Glomerular visceral epithelial cell (primary cell): Measurements from ENCODE around the gene DNAH17.

Source experiments
- DNase-seq: peaks from one replicate; pipeline ENCODE4 v3.0.0-alpha.2; 2016; ENCODE audit errors: extremely low spot score

The DNAH17 gene

DNA sequence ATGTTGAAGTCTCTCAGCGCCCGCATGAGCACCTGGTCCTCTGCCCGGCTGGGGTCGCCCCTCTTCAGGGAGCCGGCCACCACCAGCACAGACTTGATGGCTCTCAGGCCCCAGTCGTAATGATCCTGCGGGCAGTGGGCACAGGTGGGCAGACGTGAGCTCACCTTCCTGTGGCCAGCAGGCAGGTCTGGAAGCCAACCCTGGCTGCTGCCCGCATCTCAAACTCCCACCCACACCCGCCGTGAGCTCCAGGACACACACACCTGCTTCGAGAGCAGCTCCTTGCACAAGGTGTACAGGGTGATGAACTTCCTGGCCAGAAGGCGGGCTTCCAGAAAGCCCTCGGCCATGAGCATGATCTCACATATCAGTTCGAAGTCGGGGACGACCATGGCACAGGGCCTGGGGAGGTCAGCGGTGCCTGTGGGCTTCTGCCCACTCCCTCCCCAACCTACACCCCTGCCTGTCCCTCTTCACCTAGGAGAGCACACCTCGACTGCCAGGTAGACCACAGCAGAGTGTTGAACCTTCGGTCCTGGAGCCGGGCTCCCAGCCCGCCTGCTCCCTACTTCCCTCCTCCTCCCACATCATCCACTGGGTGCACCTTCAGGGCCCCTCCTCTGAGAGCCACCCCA, 82.4 kb downstream of the DNAH17 start:
- no peak for DNase-seq

DNA sequence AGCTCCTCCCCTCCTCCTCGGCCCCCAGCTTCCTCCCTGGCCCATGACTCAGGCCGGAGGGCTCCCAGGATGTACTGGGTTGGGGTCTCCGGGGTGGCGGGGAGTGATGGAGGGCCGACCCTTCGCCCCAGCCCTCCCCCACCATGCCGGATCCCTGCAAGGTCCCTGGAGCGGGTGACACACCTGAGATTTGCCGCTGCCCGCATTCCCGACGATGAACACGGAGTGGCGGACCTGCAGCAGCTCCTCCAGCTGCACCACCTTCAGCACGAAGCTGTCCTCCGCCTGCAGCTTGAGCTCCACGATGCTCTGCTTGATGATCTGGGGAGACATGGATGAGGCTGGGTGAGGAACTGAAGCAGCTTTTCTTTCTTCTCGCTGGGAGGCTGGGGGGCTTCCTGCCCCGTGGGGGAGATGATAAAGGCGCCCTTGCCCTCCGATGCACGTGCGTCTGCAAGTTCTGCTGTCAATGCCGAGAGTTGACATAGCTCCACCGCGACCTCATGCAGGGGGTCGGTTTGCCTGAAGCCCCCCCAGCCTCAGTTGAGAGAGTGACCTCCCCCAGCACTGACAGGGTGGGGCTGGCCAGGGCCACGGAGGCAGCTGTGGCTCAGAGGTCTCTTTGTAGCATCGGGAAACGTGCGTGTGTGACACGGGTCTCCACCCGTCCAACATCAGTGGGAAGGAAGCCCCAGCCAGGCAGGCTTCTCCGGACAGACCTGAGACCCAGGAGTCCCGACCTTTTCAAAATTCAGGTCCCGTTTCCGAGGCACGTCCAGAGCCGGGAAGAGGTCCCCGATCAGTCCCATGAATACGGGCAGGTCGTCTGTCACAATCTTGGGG, 83.1 kb downstream of the DNAH17 start:
- no peak for DNase-seq

- no peak for DNase-seq
Observed at GRCh38 chr17:78493450-78493849, 83.7 kb downstream of the DNAH17 start.

GRCh38 chr17:78492116-78492799, 84.9 kb downstream of the DNAH17 start:
- no peak for DNase-seq

GRCh38 chr17:78491236-78492115, 85.7 kb downstream of the DNAH17 start:
- DNase-seq: no peak

DNA sequence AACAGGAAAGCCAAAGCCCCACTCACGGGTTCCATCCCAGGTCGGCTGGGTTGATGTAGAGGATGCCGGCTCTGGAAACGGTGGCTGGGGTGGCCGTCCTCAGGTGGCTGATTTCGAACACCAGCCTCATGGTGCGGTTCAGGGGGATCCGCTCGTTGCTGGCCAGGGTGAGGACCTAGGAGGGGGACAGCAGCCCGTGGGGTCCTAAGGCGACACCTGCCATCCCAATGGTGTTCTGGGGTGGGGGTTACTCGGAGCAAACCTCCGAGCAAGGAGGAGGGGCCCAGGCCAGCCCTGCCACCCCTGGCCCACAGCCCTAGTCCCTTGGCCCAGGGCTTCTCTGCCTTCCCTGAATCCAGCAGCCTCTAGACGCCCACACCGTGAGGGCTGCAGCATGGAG, 86.5 kb downstream of the DNAH17 start:
- DNase-seq: no peak

DNA sequence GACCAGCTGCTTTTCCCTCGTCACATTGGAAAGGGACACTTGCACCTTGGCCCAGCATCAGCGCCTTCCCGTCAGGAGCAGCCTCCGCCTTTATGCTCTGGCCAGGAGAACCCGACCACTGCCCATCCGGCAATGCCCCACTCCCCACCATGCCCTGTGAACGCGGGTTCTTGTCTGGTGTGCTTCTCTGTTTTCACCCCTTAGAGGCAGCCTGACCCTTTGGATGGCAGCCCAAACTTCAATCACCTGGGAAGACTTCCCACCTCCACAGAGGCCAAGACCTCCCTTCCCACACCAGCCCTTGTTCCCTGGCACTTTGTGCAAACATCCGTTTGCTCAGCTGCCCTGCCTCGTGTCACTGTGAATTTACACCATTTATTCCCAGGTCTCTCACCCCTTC, 87.0 kb downstream of the DNAH17 start:
- no peak for DNase-seq

DNA sequence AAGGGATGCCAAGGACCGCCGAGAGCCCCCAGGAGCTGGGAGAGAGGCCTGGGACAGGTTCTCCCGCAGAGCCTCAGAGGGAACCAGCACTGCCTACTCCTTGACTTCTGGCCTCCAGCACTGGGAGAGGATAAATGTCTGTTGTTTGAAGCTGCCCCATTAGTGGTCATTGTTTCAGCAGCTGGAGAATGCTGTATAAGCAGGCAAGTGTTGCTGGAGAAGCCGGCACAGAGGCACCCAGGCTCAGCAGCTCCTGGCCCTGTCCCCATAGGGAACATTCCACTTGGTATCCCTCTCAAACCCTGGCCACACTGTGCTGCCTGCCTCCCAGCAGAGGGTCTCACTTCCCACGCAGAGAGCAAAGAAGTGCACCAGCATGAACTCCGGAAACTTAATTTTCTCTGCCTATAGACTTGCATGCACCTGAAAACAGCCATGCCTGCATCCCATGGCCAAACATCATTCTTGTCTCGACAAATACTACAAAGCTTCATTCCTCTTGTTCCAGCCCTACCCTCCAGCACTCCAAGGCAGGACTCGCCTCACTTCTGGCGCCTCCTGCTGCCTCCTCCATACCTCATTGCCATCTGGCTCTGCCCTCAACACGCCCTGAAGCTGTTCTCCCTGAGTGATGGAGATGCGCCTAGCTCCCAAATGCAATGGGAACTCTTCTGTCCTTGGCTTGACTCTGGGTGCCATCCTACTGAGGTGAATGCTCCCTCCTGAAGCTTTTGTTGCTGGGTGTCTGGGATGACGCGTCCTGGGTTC, 88.1 kb downstream of the DNAH17 start:
- DNase-seq: no peak

GRCh38 chr17:78488156-78488555, 89.0 kb downstream of the DNAH17 start:
- no peak for DNase-seq

GRCh38 chr17:78486946-78487680, 90.1 kb downstream of the DNAH17 start:
- DNase-seq: no peak

DNA sequence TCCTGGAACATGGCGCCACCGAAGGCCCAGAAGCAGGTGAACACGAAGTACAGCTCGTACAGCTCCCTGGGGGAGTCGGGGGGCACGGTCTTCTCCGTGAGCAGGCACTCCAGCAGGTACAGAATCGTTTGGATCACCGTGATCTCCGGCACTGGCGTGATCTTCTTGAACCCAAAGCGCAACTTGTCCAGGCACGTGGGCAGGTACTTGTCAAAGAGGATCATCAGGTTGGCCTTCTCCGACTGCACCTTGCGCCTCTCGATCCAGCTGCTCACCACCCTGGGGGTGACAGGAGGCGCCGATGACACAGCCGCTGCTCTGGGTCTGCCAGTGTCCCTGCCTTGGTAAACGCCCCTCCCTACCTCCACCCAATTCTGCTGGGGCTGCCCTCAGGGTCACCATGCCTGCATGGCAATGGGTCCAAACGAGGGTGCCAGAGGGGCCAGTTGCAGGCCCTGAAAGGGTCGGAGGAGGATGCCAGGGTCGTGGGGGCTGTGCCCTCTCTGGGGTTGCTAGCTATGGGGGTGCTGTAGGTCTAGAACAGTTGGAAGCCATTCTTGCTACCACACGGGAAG, 90.9 kb downstream of the DNAH17 start:
- DNase-seq: no peak

GRCh38 chr17:78485290-78486168, 91.7 kb downstream of the DNAH17 start:
- no peak for DNase-seq

DNA sequence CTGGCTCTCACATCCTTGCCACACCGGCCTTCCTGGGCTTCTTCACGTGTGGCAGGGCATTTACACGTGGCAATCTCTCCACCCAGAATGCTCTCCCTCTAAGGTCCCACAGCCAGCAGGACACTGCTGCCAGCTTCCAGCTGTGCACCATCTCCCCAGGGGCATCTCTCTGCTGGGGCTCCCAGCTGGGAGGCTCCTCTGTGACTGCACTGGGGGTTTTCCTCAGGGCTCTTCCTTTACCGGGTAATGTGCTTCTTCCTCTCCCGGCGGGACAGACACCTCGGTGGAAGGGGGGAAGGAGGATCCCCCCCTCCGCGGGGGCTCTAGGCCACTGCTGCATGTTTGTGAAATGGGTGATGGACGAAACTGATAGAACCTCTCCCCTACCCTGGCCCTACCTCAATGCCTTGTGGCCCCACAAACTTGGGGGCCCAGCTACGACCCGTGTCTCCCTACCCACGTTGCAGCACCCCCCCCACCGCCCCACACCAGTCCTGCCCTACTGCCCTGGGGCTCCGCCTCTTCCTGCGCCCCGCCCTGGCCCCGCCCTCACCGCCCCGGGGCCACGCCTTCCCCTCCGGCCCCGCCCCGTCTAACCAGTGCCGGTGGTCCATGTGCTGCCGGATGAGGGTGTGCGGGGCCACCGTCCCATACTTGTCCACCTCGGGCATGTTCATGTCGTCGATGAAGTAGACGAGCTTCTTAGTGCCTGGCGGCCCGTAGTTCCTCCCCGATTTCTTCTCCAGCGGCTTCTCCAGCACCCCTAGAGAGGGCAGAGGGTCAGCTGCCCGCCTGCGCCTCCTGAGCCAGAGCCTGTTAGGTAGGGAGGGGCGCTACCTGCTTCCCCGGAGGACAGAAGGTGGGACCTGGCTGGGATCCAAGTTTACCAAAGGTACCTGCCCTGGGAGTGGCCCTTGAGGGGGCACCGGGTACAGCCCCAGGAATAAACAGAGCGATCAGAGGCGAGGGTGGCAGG, 92.6 kb downstream of the DNAH17 start:
- peak; percentile 24 for DNase-seq

GRCh38 chr17:78479369-78479768, 97.8 kb downstream of the DNAH17 start:
- DNase-seq: no peak

DNA sequence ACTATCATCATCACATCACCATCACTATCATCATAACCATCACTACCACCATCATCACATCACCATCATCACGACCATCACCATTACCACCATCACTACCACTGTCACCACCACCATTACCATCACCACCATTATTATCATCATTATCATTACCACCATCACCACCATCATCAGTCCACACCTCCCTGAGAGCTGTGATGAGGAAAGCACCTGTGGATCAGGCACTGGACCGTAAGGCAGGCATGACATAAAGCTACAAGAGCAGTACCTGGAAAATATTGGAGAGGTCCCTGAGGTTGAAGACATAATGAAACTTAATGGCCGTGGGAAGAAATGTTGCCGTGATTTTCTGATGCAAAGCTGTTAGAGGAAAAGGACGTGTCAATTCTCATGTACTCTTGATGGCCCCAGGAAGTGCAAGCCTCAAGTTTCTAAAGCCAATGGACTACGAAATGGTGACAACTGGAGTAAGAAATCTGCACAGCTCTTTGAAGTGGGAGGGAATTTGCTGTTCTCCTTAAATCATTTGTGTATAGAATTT, 98.4 kb downstream of the DNAH17 start:
- no peak for DNase-seq

DNA sequence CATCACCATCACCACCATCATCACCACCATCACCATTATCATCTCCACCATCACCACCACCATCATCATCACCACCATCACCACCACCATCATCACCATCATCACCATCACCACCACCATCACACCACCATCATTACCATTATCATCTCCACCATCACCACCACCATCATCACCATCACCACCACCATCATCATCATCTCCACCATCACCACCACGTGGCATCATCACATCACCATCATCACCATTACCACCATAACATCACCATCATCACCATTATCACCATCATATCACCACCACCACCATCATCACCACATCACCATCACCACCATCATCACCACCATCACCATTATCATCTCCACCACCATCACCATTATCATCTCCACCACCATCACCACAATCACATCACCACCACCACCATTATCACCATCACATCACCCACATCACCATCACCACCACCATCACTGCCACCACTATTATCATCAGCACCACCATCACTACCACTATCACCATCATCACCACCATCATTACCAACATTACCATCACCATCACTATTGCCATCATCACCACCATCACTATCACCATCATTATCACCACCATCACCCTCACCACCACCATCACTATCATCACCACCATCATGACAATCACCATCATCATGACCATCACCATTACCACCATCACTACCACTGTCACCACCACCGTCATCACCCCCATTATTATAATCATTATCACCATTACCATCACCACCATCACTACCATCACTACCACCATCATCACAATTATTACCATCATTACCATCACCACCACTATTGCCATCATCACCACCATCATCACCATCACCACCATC, 99.1 kb downstream of the DNAH17 start:
- no peak for DNase-seq

DNA sequence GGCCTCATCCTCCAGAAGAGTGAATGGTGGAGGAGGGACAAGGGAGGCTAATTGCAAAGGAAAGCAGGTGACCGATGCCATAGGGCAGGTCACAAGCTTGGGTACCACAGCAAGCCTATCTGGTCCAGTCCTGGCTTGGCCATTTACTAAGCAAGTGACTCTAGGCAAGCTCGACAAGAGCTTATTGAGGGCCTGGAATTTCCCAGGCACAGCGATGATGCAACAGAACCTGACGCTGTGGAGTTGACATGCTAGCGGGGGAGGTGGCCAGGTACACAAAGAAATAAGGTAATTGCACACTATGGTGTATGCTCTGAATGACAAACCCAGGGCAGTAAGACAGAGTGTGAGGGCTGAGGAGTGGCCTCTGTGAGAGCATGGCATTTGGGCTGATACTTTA, 100.2 kb downstream of the DNAH17 start:
- DNase-seq: no peak
